Right kidney (tissue), 1 donor: ENCODE results near the gene B4GALT5.

Source experiments
- DNase-seq: peaks from one replicate; pipeline ENCODE4 v3.0.0-alpha.2; 2016

Gene B4GALT5

GRCh38 chr20:49658508-49658907 lies 55.2 kb downstream of the B4GALT5 start:
- no peak for DNase-seq

DNA sequence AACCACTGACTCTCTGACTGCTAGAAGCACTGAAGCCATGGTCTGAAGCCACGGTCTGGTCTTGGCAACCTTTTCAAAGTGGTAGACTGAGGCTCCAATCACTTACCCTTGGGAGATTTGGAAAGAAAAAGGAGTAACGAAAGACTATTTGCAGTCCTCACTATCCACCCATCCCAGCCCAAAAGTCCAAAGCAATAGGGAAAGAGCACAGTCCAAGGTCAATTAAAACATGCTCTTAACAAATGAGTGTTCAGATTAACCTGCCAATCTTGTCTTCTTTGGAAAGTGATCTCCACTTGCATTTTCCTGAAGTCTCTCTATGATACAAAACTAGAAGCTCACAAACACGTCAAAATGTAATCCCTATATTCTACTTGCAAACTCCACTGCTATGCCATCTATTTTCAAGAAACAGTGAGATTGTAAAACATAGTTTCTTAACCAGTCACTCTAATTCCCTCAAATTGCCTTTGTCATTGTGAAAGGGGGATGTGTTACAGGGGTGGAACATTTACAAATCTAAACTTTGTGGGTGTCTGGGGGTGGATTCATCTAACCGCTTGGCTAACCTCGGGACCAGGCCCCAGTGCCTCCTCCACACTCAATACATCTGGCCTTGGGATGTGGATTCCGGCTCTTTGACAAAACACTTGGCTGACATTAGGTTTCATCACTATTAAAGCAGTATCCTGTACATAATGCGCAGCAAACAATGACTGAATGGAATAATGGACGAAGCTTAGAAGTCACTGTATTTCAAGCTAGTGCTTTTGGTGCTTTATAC lies 56.4 kb downstream of the B4GALT5 start:
- no peak for DNase-seq

DNA sequence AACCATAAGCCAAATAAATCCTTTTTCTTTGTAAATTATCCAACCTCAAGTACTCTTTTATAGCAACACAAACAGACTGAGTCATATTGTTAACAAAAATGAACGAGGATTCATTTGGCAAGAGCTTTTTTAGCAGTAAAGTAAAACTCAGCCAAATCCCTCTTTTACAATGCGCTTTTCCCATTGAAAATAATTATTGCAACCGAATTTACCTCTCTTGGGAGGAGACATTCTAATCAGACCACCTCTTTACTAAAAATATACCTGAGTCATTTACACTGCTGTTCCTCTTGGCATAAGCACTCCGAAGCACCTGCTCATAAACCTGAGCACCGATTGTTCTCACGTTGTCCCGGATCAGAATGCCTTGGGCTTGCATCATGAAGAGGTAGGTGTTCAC lies 57.4 kb downstream of the B4GALT5 start:
- no peak for DNase-seq

GRCh38 chr20:49653925-49654434 lies 59.7 kb downstream of the B4GALT5 start:
- DNase-seq: no peak

- no peak for DNase-seq
These were observed 64.0 kb downstream of the B4GALT5 start for GRCh38 chr20:49649672-49650071.

- no peak for DNase-seq
These were observed 66.1 kb downstream of the B4GALT5 start for GRCh38 chr20:49647550-49647949.

GRCh38 chr20:49646528-49646927 lies 67.2 kb downstream of the B4GALT5 start:
- DNase-seq: no peak

GRCh38 chr20:49646126-49646525 lies 67.6 kb downstream of the B4GALT5 start:
- DNase-seq: no peak

DNA sequence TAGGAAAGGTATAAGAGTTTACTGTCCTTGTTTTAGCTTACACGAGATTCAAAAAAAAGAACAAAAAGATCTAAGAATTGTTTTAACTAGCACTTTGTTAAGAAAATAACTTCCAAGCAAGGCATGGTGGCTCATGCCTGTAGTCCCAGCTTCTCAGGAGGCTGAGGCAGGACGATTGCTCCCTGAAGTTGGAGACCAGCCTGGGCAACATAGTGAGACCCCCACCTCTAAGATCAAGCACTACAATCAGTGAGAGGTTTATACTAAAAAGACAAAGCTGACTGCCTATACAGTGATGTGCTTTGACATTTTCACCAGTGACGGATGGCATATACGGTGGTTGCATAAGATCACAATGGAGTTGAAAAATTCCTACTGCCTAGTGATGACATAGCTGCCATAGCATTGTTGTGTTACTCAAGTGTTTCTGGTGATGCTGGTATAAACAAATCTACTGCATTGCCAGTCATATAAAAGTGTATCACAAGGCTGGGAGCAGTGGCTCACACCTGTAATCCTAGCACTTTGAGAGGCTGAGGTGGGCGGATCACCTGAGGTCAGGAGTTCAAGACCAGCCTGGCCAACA lies 68.6 kb downstream of the B4GALT5 start:
- DNase-seq: no peak

DNA sequence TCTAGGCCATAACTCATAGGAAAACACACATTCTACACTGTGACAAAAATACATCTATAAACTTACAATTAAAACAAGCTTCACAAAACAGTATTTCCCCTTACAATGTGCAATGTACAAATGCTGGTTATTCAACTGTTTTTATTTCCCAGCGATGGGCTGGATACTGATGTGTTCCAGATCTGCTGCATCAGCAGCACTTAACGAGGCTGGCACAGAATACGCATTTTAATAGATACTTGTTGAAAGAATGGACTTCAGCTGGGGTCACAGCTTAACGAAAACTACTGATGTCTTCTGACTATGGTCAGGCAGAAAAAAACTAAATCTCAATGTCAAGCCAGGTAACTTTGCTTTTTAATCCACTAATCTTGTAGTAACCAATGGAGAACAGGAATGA lies 70.9 kb downstream of the B4GALT5 start:
- no peak for DNase-seq

GRCh38 chr20:49641683-49642656 lies 71.7 kb downstream of the B4GALT5 start:
- no peak for DNase-seq

DNA sequence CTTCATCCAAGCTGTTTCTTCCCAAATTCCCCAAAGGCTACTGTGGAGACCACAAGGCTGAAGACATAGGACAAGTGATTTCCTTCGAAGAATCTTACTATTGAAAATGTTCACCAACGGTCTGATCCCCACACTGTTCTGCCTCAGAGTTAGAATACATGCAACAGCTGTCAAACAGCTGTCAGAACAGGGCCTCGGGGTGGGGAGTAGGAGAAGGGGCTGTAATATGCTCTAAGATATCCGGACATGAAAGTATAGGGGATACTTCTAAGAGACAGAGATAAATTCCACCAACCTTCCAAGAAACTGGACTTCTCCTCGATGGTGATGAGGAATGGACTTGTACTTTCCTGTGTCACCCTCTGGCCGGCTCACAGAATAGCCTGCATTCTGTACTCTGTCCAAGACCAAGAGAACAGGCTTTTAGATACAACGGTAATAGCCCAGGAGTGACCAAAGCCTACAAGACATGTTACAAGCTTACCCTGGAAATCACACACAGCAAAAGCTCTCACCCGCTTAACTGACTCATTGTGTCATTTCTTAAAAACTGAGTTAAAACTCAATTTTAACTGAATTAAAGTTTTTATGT lies 76.5 kb downstream of the B4GALT5 start:
- DNase-seq: no peak

DNA sequence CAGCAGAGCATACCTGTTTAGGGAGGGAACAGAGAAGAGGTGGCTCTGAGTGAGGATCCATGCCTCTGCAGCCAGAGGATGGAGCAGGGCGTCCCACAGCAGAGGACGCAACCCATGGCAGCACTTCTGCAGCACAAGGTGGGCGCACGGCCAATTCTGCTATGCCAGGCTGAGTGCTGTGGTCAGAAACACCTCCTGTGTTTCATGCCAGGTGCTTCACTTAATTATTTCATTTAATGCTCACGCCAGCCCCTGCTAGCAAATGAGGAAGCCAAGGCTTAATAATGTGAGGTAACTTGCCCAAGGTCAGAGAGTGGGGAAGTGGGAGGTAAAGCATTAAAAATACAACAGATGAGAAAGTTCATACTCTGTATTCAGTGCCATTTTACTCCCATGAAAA lies 77.2 kb downstream of the B4GALT5 start:
- no peak for DNase-seq

GRCh38 chr20:49635866-49636265 lies 77.8 kb downstream of the B4GALT5 start:
- no peak for DNase-seq

DNA sequence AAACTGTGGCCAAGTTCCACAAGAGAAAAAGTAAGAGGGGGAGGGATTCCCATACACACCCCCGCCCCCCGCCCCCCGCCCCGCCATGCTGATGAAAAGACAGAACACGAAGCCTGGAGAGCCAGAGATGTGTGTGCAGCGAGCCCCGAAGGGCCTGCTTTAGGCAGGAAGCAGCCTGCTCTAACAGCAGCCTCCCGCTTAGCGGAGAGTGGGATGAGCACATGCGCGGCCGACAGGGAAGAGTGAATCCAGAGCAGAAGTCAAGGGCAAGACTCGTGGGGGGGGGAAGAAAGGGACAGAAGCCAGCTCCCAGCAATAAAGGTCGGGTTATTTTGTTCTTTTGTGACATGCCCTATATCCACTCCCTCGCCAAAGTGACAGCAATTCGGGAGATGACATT lies 78.5 kb downstream of the B4GALT5 start:
- peak; percentile 44 for DNase-seq

GRCh38 chr20:49634116-49634515 lies 79.6 kb downstream of the B4GALT5 start:
- DNase-seq: no peak

- DNase-seq: no peak
These were observed 80.0 kb downstream of the B4GALT5 start for GRCh38 chr20:49633643-49634042.

DNA sequence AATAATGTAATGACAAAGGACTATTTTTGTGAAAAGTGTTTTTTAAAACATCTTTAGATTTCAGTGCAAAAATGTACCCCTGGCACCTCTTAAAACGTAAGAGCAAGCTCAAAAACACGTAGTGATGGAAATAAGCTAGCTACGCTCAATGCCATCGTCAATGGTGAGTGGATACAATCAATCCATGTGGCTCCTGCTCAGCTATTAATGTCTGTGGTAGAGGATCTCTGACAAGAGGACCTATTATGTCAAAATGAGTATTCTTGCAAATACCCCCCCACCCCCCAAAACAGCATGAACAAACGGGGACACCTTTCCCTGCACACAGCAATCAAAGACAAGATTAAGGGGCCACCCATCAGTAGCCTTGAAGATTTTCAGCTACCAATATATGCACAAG lies 80.7 kb downstream of the B4GALT5 start:
- DNase-seq: no peak

DNA sequence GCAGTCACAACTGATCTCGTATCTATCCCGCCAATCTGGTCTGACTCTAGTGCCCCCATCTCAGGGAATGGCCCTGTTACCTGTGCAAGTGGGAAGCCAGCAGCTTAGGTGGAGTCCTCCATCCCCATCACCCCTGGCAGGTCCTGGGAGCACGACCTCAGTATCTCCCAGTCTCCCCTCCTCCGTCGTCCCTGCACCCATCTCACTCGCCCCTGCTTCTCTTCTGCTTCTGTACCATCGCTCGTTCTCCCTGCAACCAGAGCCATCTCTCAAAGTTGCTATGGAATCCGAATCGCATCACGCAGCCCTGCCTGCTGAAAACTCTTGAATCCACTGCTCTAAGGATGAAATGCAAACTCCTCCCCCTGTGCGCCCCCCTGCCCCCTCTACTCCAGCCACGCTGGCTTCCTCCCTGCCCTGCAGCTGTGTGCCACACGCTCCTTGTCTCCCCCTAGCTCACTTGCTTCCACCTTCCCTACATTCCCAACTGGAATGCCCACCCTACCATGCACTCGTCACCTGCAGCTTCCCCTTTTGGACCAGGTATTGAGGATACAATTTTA lies 81.7 kb downstream of the B4GALT5 start:
- no peak for DNase-seq

- no peak for DNase-seq
These were observed 82.5 kb downstream of the B4GALT5 start for GRCh38 chr20:49631061-49631716.

GRCh38 chr20:49630396-49630951 lies 83.2 kb downstream of the B4GALT5 start:
- DNase-seq: no peak
